Fibroblast of peridontal ligament (primary cell): Measurements from ENCODE around the gene TSHR.
A peak's percentile ranks its signal among the peaks of the same experiment; 100 is the strongest.

Experiments used
- DNase-seq: peaks from one replicate; pipeline ENCODE4 v3.0.0-alpha.2; 2010; ENCODE audit errors: extremely low read depth

The TSHR gene

GRCh38 chr14:81137316-81137715, 181.9 kb downstream of the TSHR start:
- peak; percentile 64 for DNase-seq

- no peak for DNase-seq
These were observed 183.0 kb downstream of the TSHR start for GRCh38 chr14:81138429-81138828.

GRCh38 chr14:81141426-81141825, 186.0 kb downstream of the TSHR start:
- DNase-seq, result no peak

GRCh38 chr14:81143793-81144192, 188.4 kb downstream of the TSHR start:
- DNase-seq, result no peak

GRCh38 chr14:81144824-81145603, 189.6 kb downstream of the TSHR start:
- DNase-seq, result peak; percentile 62

- DNase-seq, result no peak
These were observed 191.9 kb downstream of the TSHR start for GRCh38 chr14:81147140-81147897.

GRCh38 chr14:81148635-81149034, 193.2 kb downstream of the TSHR start:
- DNase-seq, result no peak

- DNase-seq, result no peak
These were observed 197.8 kb downstream of the TSHR start for GRCh38 chr14:81153187-81153586.

- peak; percentile 19 for DNase-seq
These were observed 202.0 kb downstream of the TSHR start for GRCh38 chr14:81157431-81157830.

GRCh38 chr14:81161088-81161487, 205.7 kb downstream of the TSHR start:
- no peak for DNase-seq

- no peak for DNase-seq
These were observed 206.3 kb downstream of the TSHR start for GRCh38 chr14:81161749-81162148.

- no peak for DNase-seq
These were observed 207.5 kb downstream of the TSHR start for GRCh38 chr14:81162941-81163340.

- DNase-seq, result peak; percentile 70
These were observed 208.8 kb downstream of the TSHR start for GRCh38 chr14:81164167-81164774.

GRCh38 chr14:81165188-81165587, 209.8 kb downstream of the TSHR start:
- DNase-seq, result no peak

GRCh38 chr14:81166121-81166520, 210.7 kb downstream of the TSHR start:
- no peak for DNase-seq

- no peak for DNase-seq
These were observed 213.8 kb downstream of the TSHR start for GRCh38 chr14:81169267-81169666.

- no peak for DNase-seq
These were observed 214.3 kb downstream of the TSHR start for GRCh38 chr14:81169711-81170103.

GRCh38 chr14:81170104-81170828, 214.8 kb downstream of the TSHR start:
- DNase-seq, result peak; percentile 88

GRCh38 chr14:81170829-81171195, 215.4 kb downstream of the TSHR start:
- no peak for DNase-seq

- peak; percentile 21 for DNase-seq
These were observed 216.9 kb downstream of the TSHR start for GRCh38 chr14:81172353-81172752.

- peak; percentile 37 for DNase-seq
These were observed 217.5 kb downstream of the TSHR start for GRCh38 chr14:81172881-81173280.

GRCh38 chr14:81176241-81176640, 220.8 kb downstream of the TSHR start:
- no peak for DNase-seq
